GM23338 (cell line): ENCODE results near the gene NBAS. TPM values are rescaled to one million over a fixed set of nuclear protein-coding genes. Genes with fewer than 3 reads are reported as not detected.

Experiments used
- ATAC-seq: fragments of 200-7000 bp; cut with Tn5 transposase; 3 replicates; pipeline ENCODE4 v1.9.1; 2020
- DNase-seq: peaks from one replicate; pipeline ENCODE4 v3.0.0-alpha.2; 2015; ENCODE audit warnings: low spot score
- H2AFZ ChIP-seq: fragments of 200-600 bp; sonication (generic); 2 replicates; pipeline ENCODE4 v1.8.0; 2016; ENCODE audit warnings: antibody characterized with exemption, mild to moderate bottlenecking, moderate library complexity
- H3F3A ChIP-seq: fragments of 200-600 bp; sonication (generic); replicated peaks from 2 replicates; pipeline ENCODE4 v1.8.0; 2017; ENCODE audit warnings: antibody characterized with exemption, mixed run types, low read depth
- H3K27ac ChIP-seq: fragments of 200-600 bp; sonication (generic); 2 replicates; pipeline ENCODE4 v1.6.1; 2016; ENCODE audit warnings: low read depth
- H3K27me3 ChIP-seq: fragments of 200-600 bp; sonication (generic); 2 replicates; pipeline ENCODE4 v1.8.0; 2016; ENCODE audit warnings: mild to moderate bottlenecking, mixed run types, moderate library complexity; ENCODE audit not compliant: insufficient read depth
- H3K36me3 ChIP-seq: fragments of 200-600 bp; sonication (generic); 2 replicates; pipeline ENCODE4 v1.8.0; 2016; ENCODE audit warnings: mild to moderate bottlenecking; ENCODE audit not compliant: insufficient read depth
- H3K4me1 ChIP-seq: fragments of 200-600 bp; sonication (generic); 2 replicates; pipeline ENCODE4 v1.8.0; 2016; ENCODE audit warnings: mild to moderate bottlenecking, moderate library complexity; ENCODE audit not compliant: insufficient read depth
- H3K4me2 ChIP-seq: fragments of 200-600 bp; sonication (generic); 2 replicates; pipeline ENCODE4 v1.7.1; 2017; ENCODE audit warnings: mixed run types
- H3K4me3 ChIP-seq: fragments of 200-600 bp; sonication (generic); 2 replicates; pipeline ENCODE4 v1.6.1; 2016; ENCODE audit warnings: mixed run types
- H3K79me2 ChIP-seq: fragments of 200-600 bp; sonication (generic); replicated peaks from 2 replicates; pipeline ENCODE4 v1.8.0; 2017; ENCODE audit warnings: mild to moderate bottlenecking; ENCODE audit not compliant: insufficient read depth
- H3K9me2 ChIP-seq: fragments of 200-600 bp; sonication (generic); 2 replicates; pipeline ENCODE4 v1.8.0; 2017; ENCODE audit not compliant: insufficient read depth
- H4K20me1 ChIP-seq: fragments of 200-600 bp; sonication (generic); replicated peaks from 2 replicates; pipeline ENCODE4 v1.8.0; 2017; ENCODE audit warnings: mild to moderate bottlenecking; ENCODE audit not compliant: insufficient read depth
- H3K27ac Mint-ChIP-seq: 2 replicates; pipeline ENCODE4 v1.8.0; 2020; ENCODE audit warnings: inconsistent platforms, mild to moderate bottlenecking, moderate library complexity, mixed read lengths
- H3K27me3 Mint-ChIP-seq: 3 replicates; pipeline ENCODE4 v1.8.0; 2022; ENCODE audit warnings: low read depth, mild to moderate bottlenecking, moderate library complexity, mixed read lengths, inconsistent platforms; ENCODE audit not compliant: insufficient read depth, poor library complexity
- H3K36me3 Mint-ChIP-seq: 3 replicates; pipeline ENCODE4 v1.8.0; 2021; ENCODE audit warnings: low read depth, mild to moderate bottlenecking, inconsistent platforms, moderate library complexity, mixed read lengths
- H3K4me1 Mint-ChIP-seq: 3 replicates; pipeline ENCODE4 v1.8.0; 2020; ENCODE audit warnings: mild to moderate bottlenecking, inconsistent platforms, mixed read lengths
- H3K4me3 Mint-ChIP-seq: 3 replicates; pipeline ENCODE4 v1.8.0; 2021; ENCODE audit warnings: moderate library complexity, mild to moderate bottlenecking, inconsistent platforms, mixed read lengths
- H3K9me3 Mint-ChIP-seq: 3 replicates; pipeline ENCODE4 v1.8.0; 2020; ENCODE audit warnings: moderate library complexity, mild to moderate bottlenecking, inconsistent platforms, mixed read lengths
- CREB1 ChIP-seq: fragments of 250-450 bp; sonication (Bioruptor Pico); IDR thresholded peaks from 2 replicates; pipeline ENCODE4 v1.5.0; 2020; ENCODE audit warnings: low read depth, mild to moderate bottlenecking, moderate library complexity
- CTCF ChIP-seq, 2 experiments: fragments of 200-600 bp in 1 of 2; sonication (generic) in 1 of 2; conservative IDR thresholded peaks; 2 replicates each; pipeline versions ENCODE4 v1.5.1 to v1.6.1; 2016 to 2017; ENCODE audit warnings: antibody characterized with exemption in 2 of 2, low read depth in 2 of 2, mild to moderate bottlenecking in 2 of 2, moderate library complexity in 1 of 2
- EZH2 ChIP-seq: fragments of 200-600 bp; sonication (generic); IDR thresholded peaks from one replicate; pipeline ENCODE4 v1.8.0; 2017; ENCODE audit warnings: antibody characterized with exemption, mild to moderate bottlenecking, low read depth; ENCODE audit not compliant: unreplicated experiment
- EZH2phosphoT487 ChIP-seq: fragments of 200-600 bp; sonication (generic); IDR thresholded peaks from one replicate; pipeline ENCODE4 v1.8.1; 2018; ENCODE audit warnings: antibody characterized with exemption; ENCODE audit not compliant: unreplicated experiment
- JUNB ChIP-seq: IDR thresholded peaks from one replicate; pipeline ENCODE4 v1.6.1; 2016; ENCODE audit warnings: antibody characterized with exemption; ENCODE audit not compliant: unreplicated experiment
- POLR2AphosphoS5 ChIP-seq: IDR thresholded peaks from 2 replicates; pipeline ENCODE4 v1.6.1; 2016; ENCODE audit warnings: antibody characterized with exemption, low read depth
- ZNF114 ChIP-seq: fragments of 250-450 bp; sonication (Bioruptor Pico); IDR thresholded peaks from 2 replicates; pipeline ENCODE4 v1.5.0; 2020; ENCODE audit warnings: mild to moderate bottlenecking, moderate library complexity
- ZNF462 ChIP-seq: fragments of 250-450 bp; sonication (Bioruptor Pico); IDR thresholded peaks from 2 replicates; pipeline ENCODE4 v1.5.0; 2020; ENCODE audit warnings: mild to moderate bottlenecking, moderate library complexity
- polyA plus RNA-seq: library from polyadenylated mRNA; unstranded; fragments of >200 nt; fragmentation: Nextera tagmentation; extraction: Ambion mirVana; gene quantifications from 2 replicates; pipeline ENCODE4 v1.2.1, GENCODE V29; 2016
- total RNA-seq: library from RNA; depleted of rRNA; stranded (reverse); fragments of >200 nt; shearing (Covaris generic); gene quantifications from 2 replicates; pipeline ENCODE4 v1.2.3, GENCODE V29; 2014
- TF ChIP-seq, protein P1 (sequence below): IDR thresholded peaks from one replicate; pipeline ENCODE4 v1.6.1; 2018; ENCODE audit warnings: antibody characterized with exemption; ENCODE audit not compliant: unreplicated experiment

NBAS gene
- total and polyA plus RNA-seq, 2 experiments from 2014 or later, result 24.8 to 38.9 TPM

DNA sequence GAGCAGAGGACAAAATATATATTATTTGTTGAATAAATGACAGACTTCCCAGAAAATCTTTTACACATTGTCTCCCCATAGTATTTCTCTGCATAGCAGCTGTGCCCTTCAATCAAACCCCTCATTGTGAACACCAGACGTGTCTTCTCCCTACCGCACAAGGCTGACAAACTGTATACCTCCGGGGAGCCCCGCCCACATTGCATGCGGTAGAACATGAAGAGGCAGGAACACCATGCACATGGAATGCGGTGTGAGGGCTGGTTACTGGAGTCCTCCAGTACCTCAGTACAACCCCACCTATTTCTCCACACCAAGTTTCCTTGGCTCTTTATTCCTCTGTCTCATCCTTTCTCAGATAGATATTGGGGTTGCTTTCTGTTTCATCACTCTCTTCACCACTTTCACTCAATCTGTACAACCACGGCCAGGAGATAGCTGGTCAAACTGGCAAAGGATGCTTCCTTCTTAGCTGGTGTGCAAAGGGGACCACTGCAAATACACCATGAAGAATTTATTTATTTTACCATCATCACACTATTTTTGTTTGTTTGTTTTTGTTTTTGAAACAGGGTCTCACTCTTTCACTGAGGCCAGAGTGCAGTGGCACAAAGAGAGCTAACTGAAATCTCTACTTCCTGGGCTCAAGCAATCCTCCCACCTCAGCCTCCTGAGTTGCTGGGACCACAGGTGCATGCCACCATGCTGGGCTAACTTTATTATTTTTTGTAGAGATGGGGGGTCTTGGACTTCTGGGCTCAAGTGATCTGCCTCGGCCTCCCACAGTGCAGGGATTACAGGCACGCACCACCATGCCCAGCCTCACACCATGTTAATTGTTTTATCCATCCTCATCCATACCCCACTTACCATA lies 2.3 kb upstream of the NBAS start:
- H3K4me2 ChIP-seq, result no peak overlapping the region
- Mint-ChIP-seq H3K4me1 (peaks cover 19% of the 10 kb centered on the region), H3K4me3 (no peak overlapping the region), H3K9me3 (no peaks in the 10 kb centered on the region), H3K36me3 (no peaks in the 10 kb centered on the region), H3K27ac (no peak overlapping the region), H3K27me3 (no peaks in the 10 kb centered on the region)
- H3K4me3 ChIP-seq, result no peak overlapping the region
- no peak for ATAC-seq
- peaks cover 22% of the 10 kb centered on the region for H3K79me2 ChIP-seq
- H3K27ac ChIP-seq, result no peak overlapping the region
- H3K4me1 ChIP-seq, result peaks cover 4% of the 10 kb centered on the region; the same call in 1 of the 2 replicates
- H3K27me3 ChIP-seq, result no peaks in the 10 kb centered on the region
- 0 out of 2 replicates have a peak overlapping the region, but pooled peaks have one; percentile 43 for H2AFZ ChIP-seq
- no peaks in the 10 kb centered on the region for H4K20me1 ChIP-seq
- H3K36me3 ChIP-seq, result no peaks in the 10 kb centered on the region
- no peaks in the 10 kb centered on the region for H3K9me2 ChIP-seq
- no peaks in the 10 kb centered on the region for H3F3A ChIP-seq
- no peak for DNase-seq
- TF ChIP-seq, protein P1, sequence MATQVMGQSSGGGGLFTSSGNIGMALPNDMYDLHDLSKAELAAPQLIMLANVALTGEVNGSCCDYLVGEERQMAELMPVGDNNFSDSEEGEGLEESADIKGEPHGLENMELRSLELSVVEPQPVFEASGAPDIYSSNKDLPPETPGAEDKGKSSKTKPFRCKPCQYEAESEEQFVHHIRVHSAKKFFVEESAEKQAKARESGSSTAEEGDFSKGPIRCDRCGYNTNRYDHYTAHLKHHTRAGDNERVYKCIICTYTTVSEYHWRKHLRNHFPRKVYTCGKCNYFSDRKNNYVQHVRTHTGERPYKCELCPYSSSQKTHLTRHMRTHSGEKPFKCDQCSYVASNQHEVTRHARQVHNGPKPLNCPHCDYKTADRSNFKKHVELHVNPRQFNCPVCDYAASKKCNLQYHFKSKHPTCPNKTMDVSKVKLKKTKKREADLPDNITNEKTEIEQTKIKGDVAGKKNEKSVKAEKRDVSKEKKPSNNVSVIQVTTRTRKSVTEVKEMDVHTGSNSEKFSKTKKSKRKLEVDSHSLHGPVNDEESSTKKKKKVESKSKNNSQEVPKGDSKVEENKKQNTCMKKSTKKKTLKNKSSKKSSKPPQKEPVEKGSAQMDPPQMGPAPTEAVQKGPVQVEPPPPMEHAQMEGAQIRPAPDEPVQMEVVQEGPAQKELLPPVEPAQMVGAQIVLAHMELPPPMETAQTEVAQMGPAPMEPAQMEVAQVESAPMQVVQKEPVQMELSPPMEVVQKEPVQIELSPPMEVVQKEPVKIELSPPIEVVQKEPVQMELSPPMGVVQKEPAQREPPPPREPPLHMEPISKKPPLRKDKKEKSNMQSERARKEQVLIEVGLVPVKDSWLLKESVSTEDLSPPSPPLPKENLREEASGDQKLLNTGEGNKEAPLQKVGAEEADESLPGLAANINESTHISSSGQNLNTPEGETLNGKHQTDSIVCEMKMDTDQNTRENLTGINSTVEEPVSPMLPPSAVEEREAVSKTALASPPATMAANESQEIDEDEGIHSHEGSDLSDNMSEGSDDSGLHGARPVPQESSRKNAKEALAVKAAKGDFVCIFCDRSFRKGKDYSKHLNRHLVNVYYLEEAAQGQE, result no peak
- TF ChIP-seq CTCF (conservative IDR thresholded peaks at IDR 0.05; ENCODE audit: low read depth in 2 of 2), result no peak
- TF ChIP-seq EZH2phosphoT487, result no peak
- no peak for TF ChIP-seq POLR2AphosphoS5
- TF ChIP-seq JUNB, result no peak
- no peak for TF ChIP-seq CREB1
- TF ChIP-seq ZNF462 (CRISPR knock-in tag), result no peak
- TF ChIP-seq ZNF114 (CRISPR knock-in tag), result no peak
- no peak for TF ChIP-seq EZH2
